Subcutaneous adipose tissue (tissue), 4 donors: ENCODE results near the gene CASS4. TPM values are rescaled to one million over a fixed set of nuclear protein-coding genes. Genes with fewer than 3 reads are reported as not detected.

Experiments used
- CTCF ChIP-seq: fragments of 450-650 bp; IDR thresholded peaks from one replicate; pipeline ENCODE4 v1.5.1; 2016; ENCODE audit warnings: low read depth, mild to moderate bottlenecking, control low read depth, antibody characterized with exemption, moderate library complexity
- small RNA-seq: library from RNA; depleted of rRNA; stranded (forward); fragments of <200 nt; gene quantifications from one replicate; pipeline ENCODE3, GENCODE V24; 2016
- total RNA-seq, 4 donors: library from RNA; depleted of rRNA; stranded (reverse); fragments of >200 nt; gene quantifications; one replicate each; pipeline ENCODE4 v1.1.0, GENCODE V29; 2016

CASS4 gene
- total RNA-seq, 4 donors from 2014 or later: 0.94 to 16.5 (median 3.7) TPM

- TF ChIP-seq CTCF: no peak
Measured at GRCh38 chr20:56487216-56487615, 75.2 kb downstream of the CASS4 start.

GRCh38 chr20:56488566-56488965, 76.5 kb downstream of the CASS4 start:
- TF ChIP-seq CTCF: no peak

GRCh38 chr20:56501116-56501515, 89.1 kb downstream of the CASS4 start:
- TF ChIP-seq CTCF: no peak

- TF ChIP-seq CTCF: no peak
Measured at GRCh38 chr20:56503916-56504315, 91.9 kb downstream of the CASS4 start.

GRCh38 chr20:56504373-56505005, 92.4 kb downstream of the CASS4 start:
- TF ChIP-seq CTCF: no peak

- no peak for TF ChIP-seq CTCF
Measured at GRCh38 chr20:56506103-56506502, 94.0 kb downstream of the CASS4 start.

Small RNA genes lying within 50 kb of the gene (small RNA-seq; reads per million reads assigned to genes)
- not detected for gene RPL39P

Other genes with a start within 250 kb of the CASS4 start
- gene MC3R, start 163.5 kb upstream of the CASS4 start, total RNA-seq: not detected
- gene FAM210B, start 53.3 kb upstream of the CASS4 start, total RNA-seq: 10 to 100 TPM; 46.3 to 69.4 (median 57.4) TPM
- gene AURKA, start 20.0 kb upstream of the CASS4 start, total RNA-seq: 1 to 10 TPM; 1.5 to 5.9 (median 2.3) TPM
- gene CSTF1, start 19.6 kb upstream of the CASS4 start, total RNA-seq: 10 to 100 TPM; 15.3 to 24.8 (median 20.2) TPM
- gene RTF2, start 56.4 kb downstream of the CASS4 start, total RNA-seq: 10 to 100 TPM; 43.2 to 76.6 (median 59.2) TPM
- gene FAM209A, start 112.5 kb downstream of the CASS4 start, total RNA-seq: 1 to 10 TPM in 1 of 4 donors, not detected in 3; 1.0 TPM
- not detected for gene FAM209B, start 121.0 kb downstream of the CASS4 start, total RNA-seq
- gene TFAP2C, start 217.0 kb downstream of the CASS4 start, total RNA-seq: 1 to 10 TPM; 1.1 to 1.5 (median 1.3) TPM